HepG2 (cell line): ENCODE measurements around the gene SYNE1. TPM values are rescaled to one million over a fixed set of nuclear protein-coding genes. Genes with fewer than 3 reads are reported as not detected.

Experiments used
- ATAC-seq: fragments of 200-7000 bp; cut with Tn5 transposase; 3 replicates; pipeline ENCODE4 v1.9.1; 2020; ENCODE audit warnings: mild to moderate bottlenecking, moderate library complexity
- BruUV-seq: library from RNA; stranded (reverse); fragments of 400-500 nt; replicated peaks from 2 replicates; lab custom pipeline; 2021; lab: Mats Ljungman, UMichigan
- CTCF ChIA-PET: fragments of 300-600 bp; formaldehyde crosslinking; extraction: SDS; loops from one replicate; lab custom pipeline; 2021; ENCODE audit warnings: low total read pairs, inconsistent platforms, low intra/inter-chr PET ratio; lab: Yijun Ruan, JAX
- POLR2A ChIA-PET: fragments of 350-600 bp; sonication (Branson Sonifier 250); formaldehyde crosslinking; loops from one replicate; lab custom pipeline; 2020; ENCODE audit warnings: antibody characterized with exemption, inconsistent platforms; lab: Yijun Ruan, JAX
- DNase-seq: peaks from one replicate; pipeline ENCODE4 v3.0.0-alpha.2; 2015; ENCODE audit warnings: low spot score
- FAIRE-seq: peaks from 3 replicates; lab custom pipeline; 2011; peaks lifted over from hg19 to GRCh38; lab: Jason Lieb, UNC
- H2AFZ ChIP-seq: one replicate; pipeline ENCODE4 v1.6.1; 2011; ENCODE audit warnings: low read length, inconsistent platforms
- H3K27ac ChIP-seq: fragments of 300-600 bp; 3 replicates; pipeline ENCODE4 v1.8.0; 2011; ENCODE audit warnings: mixed run types, mild to moderate bottlenecking, mixed read lengths, low read length, inconsistent platforms; ENCODE audit not compliant: insufficient read depth; ENCODE audit errors: extremely low read length
- H3K27me3 ChIP-seq, 2 experiments: fragments of 200-600 bp in 1 of 2; 2 replicates in 1 of 2; 3 replicates in 1 of 2; pipeline versions ENCODE4 v1.6.0 to v1.8.0; 2011; ENCODE audit warnings: low read length in 2 of 2, mild to moderate bottlenecking in 2 of 2, moderate library complexity in 2 of 2, inconsistent platforms in 1 of 2; ENCODE audit not compliant: insufficient read depth in 2 of 2, control insufficient read depth in 1 of 2
- H3K36me3 ChIP-seq, 2 experiments: fragments of 200-600 bp in 1 of 2; replicated peaks in 1 of 2; 2 replicates in 1 of 2; 3 replicates in 1 of 2; pipeline versions ENCODE4 v1.5.1 to v1.8.0; 2011; ENCODE audit warnings: low read length in 2 of 2, inconsistent platforms in 1 of 2; ENCODE audit not compliant: insufficient read depth in 2 of 2, control insufficient read depth in 1 of 2
- H3K4me1 ChIP-seq: 2 replicates; pipeline ENCODE4 v1.5.1; 2012; ENCODE audit warnings: low read length, inconsistent platforms; ENCODE audit not compliant: insufficient read depth
- H3K4me2 ChIP-seq: 2 replicates; pipeline ENCODE4 v1.6.0; 2011; ENCODE audit warnings: low read depth, low read length, inconsistent platforms
- H3K4me3 ChIP-seq, 3 experiments: fragments of 200-600 bp in 1 of 3; sonication (generic), shearing (Covaris generic) in 1 of 3; replicated peaks in 1 of 3; 2 replicates each; pipeline ENCODE4 v1.5.1; 2011 to 2016; ENCODE audit warnings: low read length in 3 of 3, inconsistent platforms in 2 of 3, low read depth in 2 of 3, mild to moderate bottlenecking in 2 of 3, control low read depth in 1 of 3, mixed read lengths in 1 of 3; ENCODE audit not compliant: insufficient read depth in 1 of 3
- H3K79me2 ChIP-seq: one replicate; pipeline ENCODE4 v1.6.1; 2011; ENCODE audit warnings: low read length, inconsistent platforms; ENCODE audit not compliant: insufficient read depth
- H3K9ac ChIP-seq: 2 replicates; pipeline ENCODE4 v1.6.0; 2011; ENCODE audit warnings: mild to moderate bottlenecking, low read depth, low read length, inconsistent platforms; ENCODE audit not compliant: insufficient read depth
- H3K9me3 ChIP-seq: 2 replicates; pipeline ENCODE4 v1.5.1; 2012; ENCODE audit warnings: mild to moderate bottlenecking, low read length
- H4K20me1 ChIP-seq: 2 replicates; pipeline ENCODE4 v1.6.0; 2011; ENCODE audit warnings: inconsistent platforms, mild to moderate bottlenecking, low read length, moderate library complexity; ENCODE audit not compliant: insufficient read depth
- FOXK1 ChIP-seq: sonication (generic); formaldehyde crosslinking; IDR thresholded peaks from 2 replicates; pipeline ENCODE4 v1.4.0; 2020; ENCODE audit warnings: low read depth, missing genetic modification reagents, borderline replicate concordance
- HINFP ChIP-seq: sonication (generic); formaldehyde crosslinking; IDR thresholded peaks from 2 replicates; pipeline ENCODE4 v1.4.0; 2020; ENCODE audit warnings: low read depth, mild to moderate bottlenecking, missing genetic modification reagents
- HNRNPLL ChIP-seq: fragments of 200-400 bp; formaldehyde crosslinking; IDR thresholded peaks from 2 replicates; pipeline ENCODE4 v1.6.1; 2017; ENCODE audit warnings: mild to moderate bottlenecking, low read depth, low read length; ENCODE audit not compliant: poor library complexity, severe bottlenecking
- HOXA9 ChIP-seq: sonication (generic); formaldehyde crosslinking; IDR thresholded peaks from 2 replicates; pipeline ENCODE4 v1.8.1; 2022; ENCODE audit warnings: missing genetic modification reagents, mild to moderate bottlenecking, moderate library complexity, borderline replicate concordance
- KDM6A ChIP-seq: IDR thresholded peaks from 2 replicates; pipeline ENCODE4 v1.6.1; 2016; ENCODE audit warnings: low read depth
- ZNF264 ChIP-seq: sonication (generic); formaldehyde crosslinking; IDR thresholded peaks from 2 replicates; pipeline ENCODE4 v1.4.0; 2020; ENCODE audit warnings: missing genetic modification reagents
- ZNF703 ChIP-seq: sonication (generic); formaldehyde crosslinking; IDR thresholded peaks from 2 replicates; pipeline ENCODE4 v1.5.1; 2020; ENCODE audit warnings: missing genetic modification reagents, mild to moderate bottlenecking, moderate library complexity, borderline replicate concordance
- WGBS: methylation state at CpG from one replicate; pipeline ENCODE4 v1.1.6; 2017; ENCODE audit warnings: low lambda C conversion rate; 5-methylcytosine and 5-hydroxymethylcytosine counted together
- in situ Hi-C: cut with HindIII; loops from 2 replicates; pipeline ENCODE4 v1.10.0; 2017; ENCODE audit warnings: low pct_unique_long_range_greater_than_20kb; ENCODE audit not compliant: extremely low pct_ligation_motif_present
- intact Hi-C: fragments of 100-400 bp; cut with micrococcal nuclease; formaldehyde crosslinking; loops from one replicate; pipeline ENCODE4 v1.10.0; 2022; ENCODE audit not compliant: unreplicated experiment
- polyA plus RNA-seq, 8 experiments: library from polyadenylated mRNA; depleted of rRNA in 3 of 8; stranded (reverse) in 7 of 8; unstranded in 1 of 8; fragments of >200 nt; fragmentation: Illumina TruSeq in 4 of 8; extraction: Trizol in 4 of 8; gene quantifications; 2 replicates each; pipeline versions ENCODE4 v1.2.1 to v1.2.3, GENCODE V29; 2011 to 2016; ENCODE audit warnings: low read depth in 4 of 8, missing spikeins in 1 of 8, mixed read lengths in 1 of 8; ENCODE audit not compliant: insufficient read depth in 1 of 8
- total RNA-seq, 5 experiments: library from RNA; depleted of rRNA; stranded (reverse); fragments of >200 nt; fragmentation: Illumina TruSeq; extraction: Trizol; gene quantifications; 2 replicates each; pipeline ENCODE4 v1.2.3, GENCODE V29; 2016; ENCODE audit warnings: low read depth in 1 of 5
- TF ChIP-seq, protein P1 (sequence below): sonication (generic); formaldehyde crosslinking; IDR thresholded peaks from 2 replicates; pipeline ENCODE4 v1.4.0; 2020; ENCODE audit warnings: mild to moderate bottlenecking, missing genetic modification reagents, borderline replicate concordance

Gene SYNE1
- total and polyA plus RNA-seq, 2 of the 13 experiments (the other 11 are each of a cell fraction or from before 2014, with no cell fraction given) = 5.5 to 15.9 TPM

- POLR2A ChIA-PET = no interaction called here
- no peak overlapping the region for H2AFZ ChIP-seq
- no peak for FAIRE-seq
- DNase-seq = no peak
- H3K27me3 ChIP-seq = peaks cover 2 to 5% of the 10 kb centered on the region in 2 experiments; a peak in 2 of 5 replicates
- no peaks in the 10 kb centered on the region for H3K36me3 ChIP-seq
- intact Hi-C loops = no loop called here
- BruUV-seq = no TSS peak
- H3K9ac ChIP-seq = no peak overlapping the region
- ATAC-seq = no peak
- TF ChIP-seq ZNF703 (CRISPR knock-in tag) (no peak), KDM6A (CRISPR knock-in tag) (no peak), ZNF264 (CRISPR knock-in tag) (no peak), HNRNPLL (no peak), HINFP (no peak), HOXA9 (CRISPR knock-in tag) (no peak), FOXK1 (CRISPR knock-in tag) (no peak)
- TF ChIP-seq, protein P1, sequence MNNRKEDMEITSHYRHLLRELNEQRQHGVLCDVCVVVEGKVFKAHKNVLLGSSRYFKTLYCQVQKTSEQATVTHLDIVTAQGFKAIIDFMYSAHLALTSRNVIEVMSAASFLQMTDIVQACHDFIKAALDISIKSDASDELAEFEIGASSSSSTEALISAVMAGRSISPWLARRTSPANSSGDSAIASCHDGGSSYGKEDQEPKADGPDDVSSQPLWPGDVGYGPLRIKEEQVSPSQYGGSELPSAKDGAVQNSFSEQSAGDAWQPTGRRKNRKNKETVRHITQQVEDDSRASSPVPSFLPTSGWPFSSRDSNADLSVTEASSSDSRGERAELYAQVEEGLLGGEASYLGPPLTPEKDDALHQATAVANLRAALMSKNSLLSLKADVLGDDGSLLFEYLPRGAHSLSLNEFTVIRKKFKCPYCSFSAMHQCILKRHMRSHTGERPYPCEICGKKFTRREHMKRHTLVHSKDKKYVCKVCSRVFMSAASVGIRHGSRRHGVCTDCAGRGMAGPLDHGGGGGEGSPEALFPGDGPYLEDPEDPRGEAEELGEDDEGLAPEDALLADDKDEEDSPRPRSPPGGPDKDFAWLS = no peak
- TF ChIP-seq, all 625 proteins: peak for 0
- no peaks in the 10 kb centered on the region for H3K9me3 ChIP-seq
- WGBS = 3% methylated on average over 11 of the region's 11 CpGs
- H3K4me2 ChIP-seq = no peak overlapping the region
- no peaks in the 10 kb centered on the region for H3K4me1 ChIP-seq
- CTCF ChIA-PET = no interaction called here
- H3K79me2 ChIP-seq = no peaks in the 10 kb centered on the region
- no peak overlapping the region for H3K4me3 ChIP-seq
- H3K27ac ChIP-seq = no peak overlapping the region
- in situ Hi-C loops = no loop called here
- no peaks in the 10 kb centered on the region for H4K20me1 ChIP-seq
Observed at GRCh38 chr6:152471456-152472265, 165.5 kb downstream of the SYNE1 start.
